22Rv1 (cell line): ENCODE results near the gene CCDC174.

Experiments used
- H3K27ac ChIP-seq: fragments of 450-650 bp; 2 replicates; pipeline ENCODE4 v1.5.1; 2017
- CTCF ChIP-seq: fragments of 450-650 bp; IDR thresholded peaks from 2 replicates; pipeline ENCODE4 v1.5.1; 2017; ENCODE audit warnings: mild to moderate bottlenecking
- ZFX ChIP-seq: fragments of 450-650 bp; IDR thresholded peaks from 2 replicates; pipeline ENCODE4 v1.6.1; 2017; ENCODE audit warnings: antibody characterized with exemption, borderline replicate concordance

Gene CCDC174

GRCh38 chr3:14721126-14721864 lies 69.7 kb downstream of the CCDC174 start:
- H3K27ac ChIP-seq: no peak overlapping the region
- TF ChIP-seq ZFX: no peak
- TF ChIP-seq CTCF: no peak
